Endothelial cell of umbilical vein (primary cell): ENCODE data around the gene DAPK2. TPM values are rescaled to one million over a fixed set of nuclear protein-coding genes. Genes with fewer than 3 reads are reported as not detected.

Experiments
- BruUV-seq: library from RNA; stranded (reverse); fragments of 400-500 nt; replicated peaks from 2 replicates; lab custom pipeline; 2021; lab: Mats Ljungman, UMichigan
- CTCF ChIA-PET: fragments of 300-600, 350-600 bp; sonication (Branson Sonifier 250); formaldehyde crosslinking; loops from one replicate; lab custom pipeline; 2021; ENCODE audit warnings: antibody characterized with exemption, inconsistent platforms; lab: Charles Lee
- POLR2A ChIA-PET: fragments of 300-600, 350-600 bp; sonication (Branson Sonifier 250); formaldehyde crosslinking; loops from one replicate; lab custom pipeline; 2021; ENCODE audit warnings: antibody characterized with exemption, inconsistent platforms; lab: Charles Lee
- DNase-seq: peaks from one replicate; pipeline ENCODE4 v3.0.0-alpha.2; 2011; ENCODE audit warnings: low read depth, low spot score
- FAIRE-seq: peaks from 2 replicates; lab custom pipeline; 2011; peaks lifted over from hg19 to GRCh38; lab: Jason Lieb, UNC
- H2AFZ ChIP-seq: 2 replicates; pipeline ENCODE4 v1.6.0; 2012; ENCODE audit warnings: low read depth, low read length, control low read depth, inconsistent platforms
- H3K27ac ChIP-seq: 2 replicates; pipeline ENCODE4 v1.5.1; 2011; ENCODE audit warnings: low read depth, mild to moderate bottlenecking, control low read depth, low read length, moderate library complexity; ENCODE audit not compliant: insufficient read depth
- H3K27me3 ChIP-seq, 2 experiments: 2 replicates each; pipeline versions ENCODE4 v1.6.0 to v1.6.1; 2011; ENCODE audit warnings: low read length in 2 of 2, mixed read lengths in 1 of 2; ENCODE audit not compliant: control insufficient read depth in 2 of 2, insufficient read depth in 2 of 2
- H3K36me3 ChIP-seq, 2 experiments: 2 replicates in 1 of 2; 3 replicates in 1 of 2; pipeline ENCODE4 v1.5.1; 2011; ENCODE audit warnings: low read length in 2 of 2, mild to moderate bottlenecking in 1 of 2, moderate library complexity in 1 of 2; ENCODE audit not compliant: control insufficient read depth in 2 of 2, insufficient read depth in 2 of 2; ENCODE audit errors: extremely low read depth in 1 of 2
- H3K4me1 ChIP-seq: 3 replicates; pipeline ENCODE4 v1.5.1; 2011; ENCODE audit warnings: mild to moderate bottlenecking, low read length; ENCODE audit not compliant: control insufficient read depth, insufficient read depth; ENCODE audit errors: extremely low read depth
- H3K4me2 ChIP-seq: 2 replicates; pipeline ENCODE4 v1.6.1; 2011; ENCODE audit warnings: low read length, control low read depth, mixed read lengths; ENCODE audit not compliant: insufficient read depth
- H3K4me3 ChIP-seq, 3 experiments: fragments of 200-600 bp in 1 of 3; sonication (generic), shearing (Covaris generic) in 1 of 3; replicated peaks in 1 of 3; 2 replicates each; pipeline ENCODE4 v1.5.1; 2011 to 2016; ENCODE audit warnings: control low read depth in 3 of 3, low read length in 3 of 3, mild to moderate bottlenecking in 2 of 3, inconsistent platforms in 1 of 3, low read depth in 1 of 3, moderate library complexity in 1 of 3; ENCODE audit not compliant: insufficient read depth in 1 of 3
- H3K79me2 ChIP-seq: 2 replicates; pipeline ENCODE4 v1.6.0; 2012; ENCODE audit warnings: low read length, inconsistent platforms; ENCODE audit not compliant: control insufficient read depth, insufficient read depth
- H3K9ac ChIP-seq: replicated peaks from 2 replicates; pipeline ENCODE3; 2011; ENCODE audit warnings: low read length, control low read depth; ENCODE audit not compliant: insufficient read depth; ENCODE audit errors: extremely low read depth
- H3K9me1 ChIP-seq: replicated peaks from 3 replicates; pipeline ENCODE4 v1.6.0; 2011; ENCODE audit warnings: mild to moderate bottlenecking, low read length; ENCODE audit not compliant: control insufficient read depth, insufficient read depth; ENCODE audit errors: extremely low read depth
- H3K9me3 ChIP-seq: replicated peaks from 2 replicates; pipeline ENCODE4 v1.5.1; 2012; ENCODE audit warnings: low read length, inconsistent platforms; ENCODE audit not compliant: control insufficient read depth, insufficient read depth
- H4K20me1 ChIP-seq: replicated peaks from 2 replicates; pipeline ENCODE3; 2011; ENCODE audit warnings: mild to moderate bottlenecking, low read length; ENCODE audit not compliant: control insufficient read depth, insufficient read depth; ENCODE audit errors: extremely low read depth
- EZH2 ChIP-seq: IDR thresholded peaks from 2 replicates; pipeline ENCODE4 v1.6.1; 2012; ENCODE audit warnings: borderline replicate concordance, low read depth, mild to moderate bottlenecking, moderate library complexity, low read length, inconsistent platforms; ENCODE audit not compliant: severe bottlenecking
- FOS ChIP-seq: IDR thresholded peaks from 2 replicates; pipeline ENCODE4 v1.6.1; 2011; ENCODE audit warnings: mild to moderate bottlenecking, low read length, moderate library complexity, borderline replicate concordance; ENCODE audit not compliant: insufficient read depth
- GATA2 ChIP-seq: IDR thresholded peaks from 2 replicates; pipeline ENCODE4 v1.7.0; 2011; ENCODE audit warnings: low read depth, mild to moderate bottlenecking, moderate library complexity, mixed read lengths, low read length; ENCODE audit not compliant: insufficient read length, insufficient read depth
- JUN ChIP-seq: IDR thresholded peaks from 2 replicates; pipeline ENCODE4 v1.6.1; 2011; ENCODE audit warnings: borderline replicate concordance, low read depth; ENCODE audit not compliant: insufficient read length, insufficient read depth
- MYC ChIP-seq: IDR thresholded peaks from one replicate; pipeline ENCODE4 v1.6.1; 2011; ENCODE audit warnings: mild to moderate bottlenecking, low read depth, low read length
- POLR2A ChIP-seq: IDR thresholded peaks from 2 replicates; pipeline ENCODE4 v1.6.1; 2012; ENCODE audit warnings: low read depth, mild to moderate bottlenecking, control low read depth, low read length
- POLR2AphosphoS5 ChIP-seq: IDR thresholded peaks from 2 replicates; pipeline ENCODE4 v1.6.1; 2012; ENCODE audit warnings: low read depth, mild to moderate bottlenecking, control low read depth, low read length, moderate library complexity; ENCODE audit not compliant: insufficient read depth
- dilution Hi-C: fragments of 300-500 bp; cut with MboI; formaldehyde crosslinking; loops from one replicate; pipeline ENCODE4 v1.15.0; 2019; ENCODE audit warnings: low sequenced_read_pairs; ENCODE audit not compliant: extremely low pct_ligation_motif_present
- intact Hi-C: fragments of 100-400 bp; cut with micrococcal nuclease; formaldehyde crosslinking; loops from one replicate; pipeline ENCODE4 v1.10.0; 2022
- polyA plus RNA-seq, 4 experiments: library from polyadenylated mRNA; depleted of rRNA in 3 of 4; stranded (reverse) in 3 of 4; unstranded in 1 of 4; fragments of >200 nt; gene quantifications; 2 replicates each; pipeline versions ENCODE4 v1.2.1 to v1.2.3, GENCODE V29; 2011 to 2012; ENCODE audit warnings: missing spikeins in 1 of 4
- total RNA-seq: library from RNA; stranded (reverse); gene quantifications from 2 replicates; pipeline ENCODE4 v1.2.3, GENCODE V29; 2021
- TF ChIP-seq, protein P1 (sequence below), 2 donors: IDR thresholded peaks; 1 replicate in 1 of 2; 2 replicates in 1 of 2; pipeline ENCODE4 v1.5.1; 2011; ENCODE audit warnings: low read length in 2 of 2, mild to moderate bottlenecking in 2 of 2, moderate library complexity in 2 of 2, control low read depth in 1 of 2, inconsistent platforms in 1 of 2, low read depth in 1 of 2; ENCODE audit not compliant: insufficient read depth in 1 of 2; ENCODE audit errors: extremely low read depth in 1 of 2
- TF ChIP-seq, protein P2 (sequence below): IDR thresholded peaks from 2 replicates; pipeline ENCODE4 v1.6.1; 2011; ENCODE audit not compliant: insufficient read depth, insufficient read length

Gene DAPK2
- total and polyA plus RNA-seq, 2 donors (not counting 3 experiments of a cell fraction or from before 2014, with no cell fraction given): 2.8 to 6.7 TPM

DNA sequence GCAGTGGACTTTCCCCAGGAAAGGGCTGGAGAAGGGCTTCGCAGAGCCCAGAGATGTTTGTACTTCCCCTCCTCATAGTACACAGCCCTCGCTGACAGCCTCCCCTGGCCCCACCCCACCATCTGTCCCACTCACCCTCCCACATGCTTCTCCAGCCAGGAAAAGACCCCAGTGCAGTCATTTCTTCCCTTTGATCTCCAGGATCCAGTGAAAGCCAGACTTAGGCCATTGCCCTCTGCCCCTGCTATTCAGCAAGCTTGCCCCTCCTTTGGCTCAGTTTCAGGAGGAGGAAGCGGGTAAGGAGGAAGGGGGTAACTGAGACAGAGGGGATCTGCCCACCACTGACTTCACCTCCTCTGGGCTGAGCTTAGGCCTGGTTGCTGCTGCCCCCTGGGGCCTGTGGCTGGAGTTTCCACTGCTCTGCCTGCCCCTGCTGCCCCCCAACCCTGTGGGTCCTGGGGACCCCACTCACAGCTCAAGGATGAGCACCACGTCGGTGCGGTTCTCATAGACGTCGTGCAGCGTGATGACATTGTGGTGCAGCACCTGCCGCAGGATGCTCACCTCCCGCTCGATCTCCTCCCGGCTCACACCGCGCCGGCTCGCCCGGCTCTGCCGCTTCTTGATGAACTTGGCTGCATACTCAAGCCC lies 63.1 kb downstream of the DAPK2 start:
- Histone ChIP-seq H3K4me2 (no peak overlapping the region), H3K9me1 (no peaks in the 10 kb centered on the region), H3K9ac (no peak overlapping the region), H3K36me3 (no peaks in the 10 kb centered on the region), H3K4me1 (no peaks in the 10 kb centered on the region), H3K9me3 (no peaks in the 10 kb centered on the region), H2AFZ (no peak overlapping the region), H3K27me3 (no peaks in the 10 kb centered on the region), H4K20me1 (no peaks in the 10 kb centered on the region), H3K79me2 (no peaks in the 10 kb centered on the region), H3K4me3 (no peak overlapping the region), H3K27ac (no peak overlapping the region)
- ChIA-PET CTCF (interaction anchor here (0.9 to 1.9 kb wide), 21 partner anchors 10 to 373 kb away, joined by 3 to 42 read pairs (median 5); partner anchors contain the start of gene DAPK2), POLR2A (interaction anchor here (1.3 kb wide), 1 partner anchor 38 kb away, joined by 3 read pairs; no protein-coding TSS in a partner anchor)
- dilution Hi-C loops: no loop called here
- TF ChIP-seq, protein P1, sequence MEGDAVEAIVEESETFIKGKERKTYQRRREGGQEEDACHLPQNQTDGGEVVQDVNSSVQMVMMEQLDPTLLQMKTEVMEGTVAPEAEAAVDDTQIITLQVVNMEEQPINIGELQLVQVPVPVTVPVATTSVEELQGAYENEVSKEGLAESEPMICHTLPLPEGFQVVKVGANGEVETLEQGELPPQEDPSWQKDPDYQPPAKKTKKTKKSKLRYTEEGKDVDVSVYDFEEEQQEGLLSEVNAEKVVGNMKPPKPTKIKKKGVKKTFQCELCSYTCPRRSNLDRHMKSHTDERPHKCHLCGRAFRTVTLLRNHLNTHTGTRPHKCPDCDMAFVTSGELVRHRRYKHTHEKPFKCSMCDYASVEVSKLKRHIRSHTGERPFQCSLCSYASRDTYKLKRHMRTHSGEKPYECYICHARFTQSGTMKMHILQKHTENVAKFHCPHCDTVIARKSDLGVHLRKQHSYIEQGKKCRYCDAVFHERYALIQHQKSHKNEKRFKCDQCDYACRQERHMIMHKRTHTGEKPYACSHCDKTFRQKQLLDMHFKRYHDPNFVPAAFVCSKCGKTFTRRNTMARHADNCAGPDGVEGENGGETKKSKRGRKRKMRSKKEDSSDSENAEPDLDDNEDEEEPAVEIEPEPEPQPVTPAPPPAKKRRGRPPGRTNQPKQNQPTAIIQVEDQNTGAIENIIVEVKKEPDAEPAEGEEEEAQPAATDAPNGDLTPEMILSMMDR (IDR thresholded peaks at IDR 0.05; ENCODE audit: extremely low read depth in 1 of 2, insufficient read depth in 1 of 2, low read depth in 1 of 2, low read length in 2 of 2): peak in 1 of 2 donors; percentile 73
- TF ChIP-seq FOS: no peak
- TF ChIP-seq GATA2: no peak
- BruUV-seq: no TSS peak
- intact Hi-C loops: loop anchor here (1.0 kb wide), 1 partner anchor 231 kb away; no protein-coding TSS in a partner anchor
- FAIRE-seq (no peak), DNase-seq (peak; percentile 71)

DNA sequence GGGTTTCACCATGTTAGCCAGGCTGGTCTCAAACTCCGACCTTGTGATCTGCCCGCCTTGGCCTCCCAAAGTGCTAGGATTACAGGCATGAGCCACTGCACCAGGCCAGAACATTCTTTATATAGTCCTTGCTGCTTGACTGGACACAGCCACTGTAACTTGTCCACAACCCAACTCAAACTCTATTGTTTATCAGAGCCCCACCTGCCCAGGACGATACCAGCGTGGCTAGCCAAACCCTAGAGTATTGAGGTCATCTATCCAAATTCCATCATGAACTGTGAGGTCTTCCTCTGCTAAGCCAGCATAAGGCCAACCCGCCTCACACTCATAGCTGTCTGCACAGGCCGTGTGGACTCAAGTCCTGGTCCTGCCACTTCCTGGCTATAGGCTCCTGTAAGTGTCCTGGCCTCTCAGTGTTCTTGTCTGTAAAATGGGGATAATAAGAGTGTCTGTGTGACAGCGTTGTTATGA lies 63.9 kb downstream of the DAPK2 start:
- no peaks in the 10 kb centered on the region for H3K27me3 ChIP-seq
- H3K4me3 ChIP-seq: no peak overlapping the region
- no peaks in the 10 kb centered on the region for H3K79me2 ChIP-seq
- FAIRE-seq (no peak), DNase-seq (no peak)
- intact Hi-C loops: no loop called here
- dilution Hi-C loops: no loop called here
- POLR2A ChIA-PET: interaction anchor here (1.3 kb wide), 1 partner anchor 37 kb away, joined by 3 read pairs; no protein-coding TSS in a partner anchor
- H3K9ac ChIP-seq: no peak overlapping the region
- no peak overlapping the region for H3K4me2 ChIP-seq
- H2AFZ ChIP-seq: no peak overlapping the region
- H3K9me1 ChIP-seq: no peaks in the 10 kb centered on the region
- no peaks in the 10 kb centered on the region for H3K9me3 ChIP-seq
- no peaks in the 10 kb centered on the region for H3K36me3 ChIP-seq
- no peaks in the 10 kb centered on the region for H3K4me1 ChIP-seq
- BruUV-seq: no TSS peak
- CTCF ChIA-PET: interaction anchor here (0.9 to 1.9 kb wide), 16 partner anchors 11 to 373 kb away, joined by 3 to 42 read pairs (median 4); no protein-coding TSS in a partner anchor
- TF ChIP-seq POLR2AphosphoS5: no peak
- TF ChIP-seq JUN: no peak
- no peak for TF ChIP-seq EZH2
- no peak for TF ChIP-seq POLR2A
- TF ChIP-seq MYC: no peak
- TF ChIP-seq GATA2: no peak
- TF ChIP-seq, protein P2, sequence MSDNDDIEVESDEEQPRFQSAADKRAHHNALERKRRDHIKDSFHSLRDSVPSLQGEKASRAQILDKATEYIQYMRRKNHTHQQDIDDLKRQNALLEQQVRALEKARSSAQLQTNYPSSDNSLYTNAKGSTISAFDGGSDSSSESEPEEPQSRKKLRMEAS: no peak
- TF ChIP-seq, protein P1 (IDR thresholded peaks at IDR 0.05; ENCODE audit: extremely low read depth in 1 of 2, insufficient read depth in 1 of 2, low read depth in 1 of 2, low read length in 2 of 2): no peak
- no peak for TF ChIP-seq FOS
- no peak overlapping the region for H3K27ac ChIP-seq
- H4K20me1 ChIP-seq: no peaks in the 10 kb centered on the region
